ENCODE measurements around the gene ZSCAN18. TPM values are rescaled to one million over a fixed set of nuclear protein-coding genes. Genes with fewer than 3 reads are reported as not detected.

Gene ZSCAN18
- total RNA-seq, 1 experiment from 2014 or later, result 59.5 TPM

DNA sequence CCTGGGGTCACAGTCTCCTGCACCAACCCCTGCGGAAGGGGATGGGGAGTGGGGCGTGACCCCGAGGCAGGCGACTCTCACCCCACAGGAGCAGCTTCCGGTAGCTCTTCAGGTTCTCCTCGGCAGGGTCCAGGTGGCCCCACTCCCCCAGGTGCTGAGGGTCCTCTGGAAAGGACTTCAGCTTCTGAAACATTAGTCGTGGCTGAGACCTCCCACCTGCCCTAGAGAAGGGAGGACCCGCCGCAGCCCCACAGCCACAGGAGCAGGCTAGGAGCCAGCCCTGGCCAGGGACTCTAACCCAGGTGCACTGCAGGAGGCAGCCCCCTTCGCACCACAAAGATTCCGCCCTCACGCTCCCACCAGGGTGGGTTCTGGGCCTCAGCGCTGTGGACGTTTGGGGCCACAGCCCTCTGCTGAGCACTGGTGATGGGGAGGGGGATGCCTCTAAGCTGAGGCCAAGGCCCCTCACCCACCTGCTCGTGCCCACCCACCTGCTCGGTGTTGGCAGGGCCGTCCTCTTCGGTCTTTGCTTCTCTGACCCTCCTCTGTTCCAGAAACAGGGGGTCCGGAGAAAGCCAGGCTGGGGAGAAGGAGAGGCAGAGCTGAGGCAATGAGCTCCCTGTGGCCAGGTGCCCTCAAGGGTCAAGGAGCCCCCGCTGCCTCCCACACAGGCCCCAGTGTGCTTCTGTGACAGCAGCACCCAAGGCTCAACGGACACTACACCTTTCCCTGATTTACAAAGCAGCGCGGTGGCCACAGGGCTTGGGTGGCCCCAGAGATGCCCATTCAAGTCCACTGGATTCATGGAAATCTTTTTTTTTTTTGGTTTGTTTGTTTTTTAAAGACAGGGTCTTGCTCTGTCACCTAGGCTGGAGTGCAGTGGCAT, 11.0 kb downstream of the ZSCAN18 start:
- no peak for DNase-seq (ENCODE audit: low read depth)

DNA sequence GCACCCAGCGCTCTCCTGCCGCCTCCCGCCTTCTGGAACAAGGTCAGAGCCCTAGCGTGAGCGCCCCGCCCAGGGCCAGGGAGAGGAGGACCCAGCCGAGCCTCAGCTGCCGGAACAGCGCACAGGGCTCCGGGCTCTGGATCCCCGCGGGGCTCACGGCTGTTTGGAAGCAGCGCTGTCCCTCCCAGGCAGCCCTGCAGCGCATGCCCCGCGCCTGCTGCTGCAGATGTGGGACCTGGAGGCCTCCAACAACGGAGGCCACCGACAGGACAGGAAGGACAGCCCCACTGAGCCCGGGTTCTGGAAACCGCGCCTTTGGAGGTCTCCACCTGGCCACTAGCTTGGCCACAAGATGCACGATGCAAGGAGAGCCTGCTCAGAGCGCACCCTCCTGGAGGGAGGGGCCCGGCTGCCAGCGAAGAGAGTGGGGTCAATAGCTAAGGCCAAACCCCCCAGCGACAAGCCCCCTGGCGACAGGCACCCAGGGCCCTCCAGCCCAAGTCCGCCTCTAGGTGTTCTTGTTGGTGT, 12.6 kb downstream of the ZSCAN18 start:
- DNase-seq (ENCODE audit: low read depth), result no peak

DNA sequence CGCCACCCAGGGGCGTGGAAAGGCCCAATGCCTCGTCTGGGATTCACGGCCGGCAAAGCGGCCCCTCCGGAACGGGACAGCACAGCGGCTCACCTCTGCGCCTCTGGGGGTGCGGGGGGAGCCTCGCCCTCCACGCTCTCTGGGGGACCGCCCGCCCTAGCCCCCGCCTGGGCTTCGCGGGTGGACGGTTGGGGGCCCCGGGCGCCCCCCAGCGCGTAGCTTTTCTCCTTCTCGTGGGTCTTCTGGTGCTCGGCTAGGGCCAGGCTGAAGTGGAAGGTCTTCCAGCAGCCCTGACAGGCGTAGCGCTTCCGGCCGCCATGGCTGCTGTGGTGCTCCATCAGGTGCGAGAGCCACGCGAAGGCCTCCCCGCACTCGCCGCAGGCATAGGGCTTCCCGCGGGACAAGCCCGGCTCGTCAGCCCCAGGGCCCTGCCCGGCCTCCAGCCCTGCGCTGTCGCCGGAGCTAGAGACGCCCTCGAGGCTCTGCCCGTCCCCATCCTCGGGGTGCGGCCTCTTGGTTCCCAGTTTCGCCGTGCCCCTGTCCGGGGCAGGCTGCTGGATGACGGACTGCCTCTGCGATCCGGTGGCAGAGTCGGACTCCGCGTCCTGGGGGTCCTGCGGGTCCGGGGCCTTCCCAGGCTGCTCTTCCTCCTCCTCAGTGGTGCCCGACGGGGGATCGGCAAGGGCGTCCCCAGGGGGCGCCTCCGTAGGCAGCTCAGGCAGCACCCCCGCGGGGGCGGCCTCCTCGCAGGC, 13.3 kb downstream of the ZSCAN18 start:
- DNase-seq (ENCODE audit: low read depth), result no peak

DNA sequence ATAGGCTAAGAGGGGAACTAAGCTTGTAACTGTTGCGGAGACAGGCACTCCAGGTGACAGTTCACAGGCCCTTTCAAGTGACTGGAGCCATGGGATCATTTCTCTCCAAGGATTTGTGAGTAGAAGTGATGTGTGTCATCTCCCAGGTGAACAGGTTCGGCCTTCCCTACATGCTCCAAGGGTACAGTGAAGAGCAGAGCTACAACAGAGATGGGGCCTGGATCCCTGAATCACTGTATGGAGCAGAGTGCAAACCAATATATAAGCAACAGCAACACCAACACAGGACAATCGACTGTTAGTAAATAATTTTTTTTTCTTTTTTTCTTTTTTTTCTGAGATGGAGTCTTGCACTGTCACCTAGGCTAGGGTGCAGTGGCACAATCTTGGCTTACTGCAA, 15.0 kb downstream of the ZSCAN18 start:
- DNase-seq (ENCODE audit: low read depth), result peak; percentile 5

DNA sequence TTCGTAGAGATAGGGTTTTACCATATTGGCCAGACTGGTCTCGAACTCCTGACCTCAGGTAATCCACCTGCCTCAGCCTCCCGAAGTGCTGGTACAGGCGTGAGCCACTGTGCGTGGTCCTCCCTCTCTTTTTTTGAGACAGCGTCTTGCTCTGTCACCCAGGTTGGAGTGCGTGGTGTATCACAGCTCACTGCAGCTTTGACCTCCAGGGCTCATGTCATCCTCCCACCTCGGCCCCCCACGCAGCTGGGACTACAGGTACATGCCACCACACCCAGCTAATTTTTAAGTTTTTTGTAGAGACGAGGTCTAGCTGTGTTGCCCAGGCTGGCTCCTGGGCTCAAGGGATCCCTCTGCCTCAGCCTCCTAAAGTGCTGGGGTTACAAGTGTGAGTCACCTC, 18.2 kb downstream of the ZSCAN18 start:
- DNase-seq (ENCODE audit: low read depth), result no peak

DNA sequence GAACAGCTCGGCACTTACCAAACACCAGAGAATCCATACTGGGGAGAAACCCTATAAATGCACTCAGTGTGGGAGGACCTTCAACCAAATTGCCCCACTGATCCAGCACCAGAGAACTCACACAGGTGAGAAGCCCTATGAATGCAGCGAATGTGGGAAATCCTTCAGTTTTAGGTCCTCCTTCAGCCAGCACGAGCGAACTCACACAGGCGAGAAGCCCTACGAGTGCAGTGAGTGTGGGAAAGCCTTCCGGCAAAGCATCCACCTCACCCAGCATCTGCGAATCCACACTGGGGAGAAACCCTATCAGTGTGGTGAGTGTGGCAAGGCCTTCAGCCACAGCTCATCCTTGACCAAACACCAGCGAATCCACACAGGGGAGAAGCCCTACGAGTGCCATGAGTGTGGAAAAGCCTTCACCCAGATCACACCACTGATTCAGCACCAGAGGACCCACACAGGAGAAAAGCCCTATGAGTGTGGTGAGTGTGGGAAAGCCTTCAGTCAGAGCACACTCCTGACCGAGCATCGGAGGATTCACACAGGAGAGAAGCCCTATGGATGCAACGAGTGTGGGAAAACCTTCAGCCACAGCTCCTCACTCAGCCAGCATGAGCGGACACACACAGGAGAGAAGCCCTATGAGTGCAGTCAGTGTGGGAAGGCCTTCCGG, 30.7 kb downstream of the ZSCAN18 start:
- no peak for DNase-seq (ENCODE audit: low read depth)

DNA sequence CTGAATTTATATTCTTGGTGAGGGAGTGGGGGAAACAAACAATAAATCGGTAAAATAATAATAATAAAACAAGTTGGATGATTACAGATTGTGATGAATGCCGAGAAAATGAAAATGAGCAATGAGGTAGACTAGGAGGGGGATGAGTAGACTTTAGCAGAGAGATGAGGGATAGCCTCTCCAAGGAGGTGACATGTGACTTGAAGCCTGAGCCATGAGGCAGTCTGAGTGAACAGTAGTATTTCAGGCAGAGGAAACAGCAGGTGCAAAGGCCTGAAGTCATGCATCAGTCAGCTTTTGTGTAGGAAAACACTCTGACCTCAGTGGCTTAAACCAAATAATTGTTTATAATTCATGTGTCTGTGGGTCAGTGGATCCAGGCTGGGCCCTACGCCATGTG, 34.3 kb downstream of the ZSCAN18 start:
- DNase-seq (ENCODE audit: low read depth), result no peak

DNA sequence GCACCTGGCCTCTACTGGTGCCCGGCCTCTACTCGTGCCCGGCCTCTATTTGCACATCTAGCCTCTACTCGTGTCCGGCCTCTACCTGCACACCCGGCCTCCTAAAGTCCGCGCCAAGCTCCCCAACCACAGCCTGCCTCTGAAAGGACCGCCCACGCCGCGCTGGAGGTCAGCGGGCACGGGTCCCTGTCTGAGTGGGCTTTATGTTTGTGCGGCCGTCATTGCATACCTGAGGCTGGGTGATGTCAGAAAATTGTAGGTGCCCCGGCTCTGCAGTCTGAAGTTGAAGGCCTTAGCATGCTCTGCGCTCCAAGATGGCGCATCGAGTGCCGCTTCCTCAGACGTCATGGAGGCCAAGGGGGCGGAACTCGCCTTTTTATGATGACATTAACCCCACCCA, 37.8 kb downstream of the ZSCAN18 start:
- DNase-seq (ENCODE audit: low read depth), result no peak

DNA sequence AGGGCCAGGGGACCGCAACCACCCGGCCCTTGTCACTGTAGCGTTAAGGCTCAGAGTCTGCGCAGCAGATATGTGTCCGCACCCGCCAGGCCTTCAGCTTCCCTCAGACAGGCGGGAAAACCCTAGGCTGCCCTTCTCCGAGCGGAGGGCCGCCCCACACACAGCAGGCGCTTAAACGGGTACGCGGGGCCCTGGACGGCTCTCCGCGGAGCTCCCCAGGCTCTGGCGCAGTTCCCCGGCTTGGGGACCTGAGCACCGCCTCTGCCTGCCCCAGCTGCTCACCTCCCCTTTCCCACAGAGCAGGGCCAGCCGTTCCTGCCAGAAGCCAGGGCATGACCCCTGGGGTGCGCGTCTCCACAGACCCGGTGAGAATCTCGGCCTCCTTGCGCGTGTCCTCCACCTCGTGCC, 38.4 kb downstream of the ZSCAN18 start:
- no peak for DNase-seq (ENCODE audit: low read depth)

DNA sequence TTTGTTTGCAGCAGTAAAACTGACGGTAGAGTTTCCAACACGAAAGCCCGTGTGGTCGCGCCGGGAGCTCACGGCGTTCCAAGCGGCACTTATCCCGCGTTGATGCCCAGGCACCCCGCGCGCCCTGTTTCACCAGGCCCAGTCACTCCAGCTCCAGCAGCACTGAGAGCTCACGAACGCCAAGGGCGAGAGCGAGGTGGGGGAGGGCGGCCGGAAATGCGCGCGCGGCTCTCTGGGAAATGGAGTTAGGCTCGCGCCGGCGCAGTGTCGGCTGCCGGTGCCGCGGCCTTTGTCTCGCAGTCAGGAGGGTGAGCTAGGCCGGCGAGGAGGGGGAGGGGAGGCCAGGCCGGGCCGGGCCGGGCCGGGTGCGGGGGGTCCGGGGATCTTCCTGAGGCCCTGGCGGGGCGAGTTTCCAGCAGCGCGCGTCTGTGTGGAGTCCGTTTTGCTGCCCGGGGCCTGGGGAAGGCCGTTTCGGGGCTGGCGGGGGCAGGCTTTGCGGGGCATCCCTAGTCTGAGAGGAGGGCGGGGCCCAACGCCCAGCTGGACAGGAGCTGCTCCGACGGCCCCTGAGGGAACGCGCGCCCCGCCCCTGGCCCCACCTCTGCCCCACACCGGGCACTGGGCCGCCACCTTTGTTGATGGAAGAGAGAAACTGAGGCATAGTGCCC, 38.9 kb downstream of the ZSCAN18 start, which contains the start of gene ZNF135:
TSS of gene ZNF135 (plus strand) at position 280 of the 668 bp plus-strand sequence. CDS start 721 bp downstream, outside the sequence.
- peak; percentile 35 for DNase-seq (ENCODE audit: low read depth)

DNA sequence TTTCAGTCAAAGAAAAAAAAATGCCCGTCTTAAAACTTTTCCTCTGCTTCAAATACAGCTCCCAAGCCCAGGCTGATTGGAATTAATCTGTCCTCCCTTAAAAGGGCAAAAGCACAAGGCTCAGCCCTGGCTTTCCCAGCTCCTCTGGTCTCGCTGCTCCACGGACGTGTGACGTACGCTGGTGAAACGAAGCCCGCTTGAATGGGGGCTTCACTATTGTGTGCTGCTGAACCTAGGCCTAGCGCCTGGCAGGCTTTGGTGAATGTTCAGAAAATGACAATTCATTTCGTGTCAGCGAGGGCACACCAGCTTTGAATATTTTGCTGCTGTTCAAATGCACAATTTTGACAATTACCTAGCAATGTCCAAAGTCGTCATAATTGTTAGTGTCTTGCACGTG, 39.6 kb downstream of the ZSCAN18 start:
- DNase-seq (ENCODE audit: low read depth), result no peak

DNA sequence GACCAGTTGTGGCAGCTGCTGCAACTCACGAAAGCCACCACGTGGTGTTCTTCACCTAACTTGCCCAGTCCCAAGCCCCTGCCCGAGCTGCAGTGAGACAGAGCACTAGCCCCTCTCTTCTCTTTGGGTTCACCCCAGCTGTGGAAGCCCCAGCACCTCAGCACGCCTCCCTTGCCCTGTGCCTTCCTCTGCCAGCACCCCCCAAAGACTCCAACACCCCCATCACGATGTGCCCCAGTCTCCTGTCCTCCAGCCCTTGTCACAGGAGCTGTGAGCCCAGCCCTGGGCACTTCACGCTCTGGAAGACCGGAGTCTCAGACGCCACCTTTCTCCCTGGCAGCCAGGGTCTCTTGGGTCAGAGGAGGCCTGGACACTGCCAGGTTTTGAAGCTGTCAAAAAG, 41.2 kb downstream of the ZSCAN18 start:
- DNase-seq (ENCODE audit: low read depth), result no peak

DNA sequence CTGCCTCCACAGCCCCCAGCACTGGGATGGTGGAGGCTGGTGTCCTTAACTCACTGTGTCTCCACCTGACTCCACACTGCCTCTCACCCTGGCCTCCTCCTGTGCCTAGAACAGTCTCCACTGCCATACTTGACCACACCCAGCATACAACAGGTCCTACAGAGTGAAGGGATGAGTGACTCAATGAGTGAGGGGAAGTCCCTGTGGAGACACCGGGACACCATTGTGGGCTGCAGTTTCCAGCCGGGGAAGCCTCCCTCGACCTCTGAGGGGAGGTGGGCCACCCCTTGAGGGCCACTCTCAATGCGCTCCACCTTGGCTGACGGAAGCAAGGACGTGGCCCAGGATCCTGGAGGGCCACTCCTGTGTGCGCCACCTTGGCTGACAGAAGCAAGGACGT, 41.8 kb downstream of the ZSCAN18 start:
- DNase-seq (ENCODE audit: low read depth), result no peak

DNA sequence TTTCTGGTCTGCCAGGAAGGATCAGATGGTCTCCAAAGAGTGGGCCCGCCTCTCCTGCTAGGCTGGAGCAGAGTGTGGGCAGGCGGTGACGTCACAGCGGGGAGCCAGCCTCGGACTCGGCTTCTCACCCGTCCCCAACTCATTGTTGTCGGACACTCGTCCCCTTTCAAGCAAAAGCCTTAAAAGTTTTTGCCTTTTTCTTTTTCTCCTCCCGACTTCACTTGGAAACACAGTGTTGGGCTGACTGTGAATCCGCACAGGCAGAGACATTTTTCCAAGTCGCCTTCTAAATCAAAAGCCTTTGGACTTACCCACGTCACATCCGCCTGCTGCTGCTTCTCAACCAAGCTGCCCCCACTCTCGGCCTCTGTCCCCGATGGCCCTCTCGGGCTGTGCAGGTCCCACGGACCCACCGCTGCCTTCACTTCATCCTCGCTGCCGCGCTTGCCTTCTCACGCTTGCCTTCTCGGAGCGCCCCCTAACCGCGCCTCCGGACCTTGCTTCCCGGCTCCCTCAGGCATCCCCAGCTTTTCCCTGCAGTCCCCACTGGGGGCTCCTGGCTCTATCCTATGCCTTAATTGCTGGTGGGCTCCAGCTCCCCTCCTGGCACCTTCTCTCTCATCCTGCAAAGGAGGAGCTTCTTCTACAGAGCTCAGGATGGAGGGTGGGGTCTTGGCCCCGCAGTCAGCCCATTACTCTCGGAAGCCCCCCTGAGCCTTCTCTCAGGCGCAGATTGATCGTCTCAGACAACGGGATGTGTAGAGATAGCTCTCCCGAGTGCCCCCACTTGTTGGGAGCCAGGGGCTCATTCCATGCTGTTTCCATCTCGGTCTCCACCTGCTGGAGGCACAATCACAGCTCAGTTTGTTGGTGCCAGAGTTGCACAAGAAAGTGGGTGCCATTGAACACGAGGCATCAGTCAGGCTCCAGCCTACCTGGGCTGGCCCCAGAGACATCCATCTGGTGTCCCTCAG, 42.8 kb downstream of the ZSCAN18 start:
- DNase-seq (ENCODE audit: low read depth), result peak; percentile 9

DNA sequence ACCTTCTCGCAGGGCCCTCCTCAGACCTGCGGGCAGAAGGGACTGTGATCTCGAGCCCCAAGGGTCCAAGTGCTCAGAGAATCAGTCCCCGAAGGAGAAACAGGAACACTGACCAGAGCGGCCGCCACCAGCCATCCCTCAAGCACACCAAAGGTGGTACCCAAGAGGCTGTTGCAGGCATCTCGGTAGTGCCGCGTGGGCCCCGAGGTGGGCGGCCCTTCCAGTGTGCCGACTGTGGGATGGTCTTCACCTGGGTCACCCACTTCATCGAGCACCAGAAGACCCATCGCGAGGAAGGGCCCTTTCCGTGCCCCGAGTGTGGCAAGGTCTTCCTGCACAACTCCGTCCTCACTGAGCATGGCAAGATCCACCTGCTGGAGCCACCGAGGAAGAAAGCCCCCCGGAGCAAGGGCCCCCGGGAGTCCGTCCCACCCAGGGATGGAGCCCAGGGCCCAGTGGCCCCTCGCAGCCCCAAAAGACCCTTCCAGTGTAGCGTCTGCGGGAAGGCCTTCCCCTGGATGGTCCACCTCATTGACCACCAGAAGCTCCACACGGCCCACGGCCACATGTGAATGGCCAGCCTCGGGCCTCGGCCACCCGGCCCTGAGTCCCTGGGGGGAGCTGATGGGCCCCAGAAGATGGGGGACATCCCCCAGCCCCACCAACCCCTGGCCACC, 44.4 kb downstream of the ZSCAN18 start:
- no peak for DNase-seq (ENCODE audit: low read depth)

DNA sequence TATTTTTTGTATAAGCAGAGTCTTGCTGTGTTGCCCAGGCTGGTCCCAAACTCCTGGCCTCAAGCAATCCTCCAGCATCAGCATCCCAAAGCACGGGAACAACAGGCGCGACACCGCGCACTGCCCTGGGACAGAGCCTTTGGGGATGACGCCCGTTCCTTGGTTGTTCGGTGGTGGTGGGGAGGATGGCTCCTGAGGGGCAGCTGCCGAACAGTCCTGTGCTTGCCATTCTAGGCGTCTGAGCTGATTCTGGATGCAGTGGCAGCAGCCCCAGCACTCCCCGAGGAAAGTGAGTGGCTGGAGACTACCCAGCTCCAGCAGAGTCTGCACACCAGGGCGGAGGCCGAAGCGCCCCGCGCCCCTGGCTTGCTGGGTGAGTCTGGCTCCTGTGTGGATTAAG, 45.8 kb downstream of the ZSCAN18 start:
- DNase-seq (ENCODE audit: low read depth), result no peak

DNA sequence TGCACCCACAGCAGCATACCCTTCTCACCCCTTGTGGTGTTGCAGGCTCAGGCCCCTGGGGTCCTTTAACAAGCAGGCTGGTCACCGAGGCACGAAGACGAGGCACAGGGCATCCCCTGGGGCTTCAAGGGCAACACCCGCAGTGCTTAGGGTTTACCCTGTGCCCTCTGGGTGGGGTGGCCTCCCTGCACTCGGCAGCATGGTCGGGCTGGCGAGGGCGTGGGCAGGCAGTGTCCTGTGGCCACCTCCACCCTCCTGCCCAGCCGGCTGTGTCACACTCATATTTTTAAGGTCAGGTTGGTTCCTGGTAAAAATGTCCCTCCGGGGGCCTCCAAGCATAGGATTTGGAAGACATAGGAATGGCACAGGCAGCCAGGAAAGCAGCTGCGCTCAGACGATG, 50.4 kb downstream of the ZSCAN18 start:
- no peak for DNase-seq (ENCODE audit: low read depth)

DNA sequence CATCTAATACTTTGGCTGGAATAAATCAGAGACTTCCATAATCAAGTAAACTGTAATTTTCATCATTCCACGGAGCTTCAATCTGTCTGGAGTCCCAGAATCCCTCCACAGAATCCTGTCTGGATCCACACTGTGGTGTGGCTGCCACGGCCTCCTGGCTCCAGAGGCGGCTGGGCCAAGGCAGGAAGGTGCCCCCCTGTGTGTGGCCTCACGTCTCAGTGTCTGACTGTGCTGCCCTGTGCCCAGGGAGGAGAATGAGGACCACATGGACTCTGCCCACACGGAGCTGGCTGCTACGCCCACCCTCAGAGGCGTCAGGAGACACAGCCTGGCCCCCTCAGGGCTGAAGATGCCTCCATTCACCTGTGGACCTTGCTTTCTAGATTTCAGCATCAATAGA, 51.2 kb downstream of the ZSCAN18 start:
- DNase-seq (ENCODE audit: low read depth), result no peak

DNA sequence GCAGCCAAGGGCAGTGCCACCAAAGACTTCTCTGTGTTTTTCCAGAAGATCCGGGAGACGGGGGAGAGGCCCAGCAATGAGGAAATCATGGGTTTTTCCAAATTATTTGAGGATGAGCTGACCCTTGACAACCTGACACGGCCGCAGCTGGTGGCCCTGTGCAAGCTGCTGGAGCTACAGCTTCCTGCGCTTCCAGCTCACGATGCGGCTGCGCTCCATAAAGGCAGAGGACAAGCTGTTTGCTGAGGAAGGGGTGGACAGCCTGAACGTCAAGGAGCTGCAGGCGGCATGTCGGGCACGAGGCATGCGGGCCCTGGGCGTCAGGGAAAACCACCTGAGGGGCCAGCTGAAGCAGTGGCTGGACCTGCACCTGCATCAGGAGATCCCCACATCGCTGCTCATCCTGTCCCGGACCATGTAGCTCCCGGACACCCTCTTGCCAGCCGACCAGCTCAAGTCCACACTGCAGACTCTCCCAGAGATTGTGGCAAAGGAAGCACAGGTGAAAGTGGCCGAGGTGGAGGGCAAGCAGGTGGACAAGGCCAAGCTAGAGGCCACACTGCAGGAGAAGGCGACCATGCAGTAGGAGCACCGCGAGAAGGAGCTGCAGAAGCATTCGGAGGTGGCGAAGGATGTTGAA, 52.5 kb downstream of the ZSCAN18 start:
- DNase-seq (ENCODE audit: low read depth), result no peak
